B cell (primary cell): ENCODE data around the gene TRIM25. TPM values are rescaled to one million over a fixed set of nuclear protein-coding genes. Genes with fewer than 3 reads are reported as not detected.

Experiments
- ATAC-seq: fragments of 200-7000 bp; cut with Tn5 transposase; one replicate; pipeline ENCODE4 v1.10.0; 2021; ENCODE audit warnings: low read depth, mild to moderate bottlenecking, moderate number of reproducible peaks, moderate library complexity
- CTCF ChIA-PET: fragments of 350-600 bp; sonication (Branson Sonifier 250); formaldehyde crosslinking; loops from one replicate; lab custom pipeline; 2021; ENCODE audit warnings: antibody characterized with exemption, inconsistent platforms; lab: Charles Lee
- POLR2A ChIA-PET: fragments of 350-600 bp; sonication (Branson Sonifier 250); formaldehyde crosslinking; loops from one replicate; lab custom pipeline; 2021; ENCODE audit warnings: antibody characterized with exemption; lab: Charles Lee
- DNase-seq: peaks from one replicate; pipeline ENCODE4 v3.0.0; 2013
- H2AFZ ChIP-seq: 2 replicates; pipeline ENCODE4 v1.6.1; 2012; ENCODE audit warnings: mild to moderate bottlenecking, low read depth, low read length; ENCODE audit not compliant: insufficient read depth, poor library complexity, severe bottlenecking
- H3K27ac ChIP-seq, 2 donors: 1 replicate in 1 of 2; 2 replicates in 1 of 2; pipeline ENCODE4 v1.5.1; 2012 to 2013; ENCODE audit warnings: low read length in 2 of 2, mild to moderate bottlenecking in 2 of 2, moderate library complexity in 1 of 2
- H3K27me3 ChIP-seq, 4 experiments: fragments of 200-600 bp in 1 of 4; sonication (generic) in 1 of 4; replicated peaks in 1 of 4; 1 replicate in 2 of 4; 2 replicates in 2 of 4; pipeline versions ENCODE4 v1.6.1 to v1.7.0; 2013 to 2016; ENCODE audit warnings: low read length in 3 of 4, mild to moderate bottlenecking in 2 of 4, mixed read lengths in 1 of 4, moderate library complexity in 1 of 4; ENCODE audit not compliant: insufficient read depth in 4 of 4, control insufficient read depth in 3 of 4; ENCODE audit errors: control extremely low read depth in 1 of 4
- H3K36me3 ChIP-seq, 2 experiments: replicated peaks in 1 of 2; 1 replicate in 1 of 2; 2 replicates in 1 of 2; pipeline versions ENCODE4 v1.6.1 to v1.7.1; 2013; ENCODE audit warnings: low read length in 1 of 2; ENCODE audit not compliant: insufficient read depth in 2 of 2, control insufficient read depth in 1 of 2; ENCODE audit errors: control extremely low read depth in 1 of 2, extremely low read depth in 1 of 2
- H3K4me1 ChIP-seq, 2 donors: fragments of 200-600 bp in 1 of 2; sonication (generic) in 1 of 2; 1 replicate in 1 of 2; 2 replicates in 1 of 2; pipeline versions ENCODE4 v1.5.1 to v1.6.1; 2013 to 2017; ENCODE audit warnings: low read length in 2 of 2; ENCODE audit not compliant: control insufficient read depth in 2 of 2, insufficient read depth in 2 of 2
- H3K4me2 ChIP-seq: replicated peaks from 2 replicates; pipeline ENCODE3; 2012; ENCODE audit warnings: mild to moderate bottlenecking, low read depth, low read length; ENCODE audit not compliant: poor library complexity, severe bottlenecking
- H3K4me3 ChIP-seq, 5 experiments: fragments of 200-600 bp in 1 of 5; sonication (generic) in 1 of 5; 1 replicate in 3 of 5; 2 replicates in 2 of 5; pipeline versions ENCODE4 v1.5.1 to v1.7.0; 2011 to 2016; ENCODE audit warnings: low read length in 4 of 5, mild to moderate bottlenecking in 4 of 5, low read depth in 2 of 5, control low read depth in 1 of 5, moderate library complexity in 1 of 5; ENCODE audit not compliant: insufficient read depth in 1 of 5; ENCODE audit errors: control extremely low read depth in 1 of 5, extremely low read depth in 1 of 5
- H3K79me2 ChIP-seq: fragments of 200-600 bp; sonication (generic); one replicate; pipeline ENCODE4 v1.6.0; 2016; ENCODE audit warnings: low read length; ENCODE audit not compliant: control insufficient read depth, insufficient read depth
- H3K9ac ChIP-seq: fragments of 200-600 bp; sonication (generic); 2 replicates; pipeline ENCODE4 v1.6.1; 2017; ENCODE audit warnings: mild to moderate bottlenecking, low read length, moderate library complexity
- H3K9me3 ChIP-seq, 3 donors: one replicate each; pipeline versions ENCODE4 v1.6.1 to v1.7.1; 2013; ENCODE audit warnings: low read length in 2 of 3; ENCODE audit not compliant: control insufficient read depth in 2 of 3, insufficient read depth in 1 of 3; ENCODE audit errors: control extremely low read depth in 1 of 3
- H4K20me1 ChIP-seq: 2 replicates; pipeline ENCODE4 v1.6.0; 2012; ENCODE audit warnings: mild to moderate bottlenecking, low read length; ENCODE audit not compliant: insufficient read depth, control insufficient read depth, poor library complexity, severe bottlenecking
- H3K27ac Mint-ChIP-seq: one replicate; pipeline ENCODE4 v1.8.0; 2021; ENCODE audit warnings: mixed read lengths
- H3K27me3 Mint-ChIP-seq: one replicate; pipeline ENCODE4 v1.8.0; 2021; ENCODE audit warnings: mixed read lengths
- H3K4me1 Mint-ChIP-seq: one replicate; pipeline ENCODE4 v1.8.0; 2021; ENCODE audit warnings: mixed read lengths
- H3K4me3 Mint-ChIP-seq: one replicate; pipeline ENCODE4 v1.8.0; 2021; ENCODE audit warnings: mixed read lengths
- H3K9me3 Mint-ChIP-seq: one replicate; pipeline ENCODE4 v1.8.0; 2022; ENCODE audit warnings: mixed read lengths; ENCODE audit not compliant: insufficient read depth
- CTCF ChIP-seq: fragments of 200-600 bp; IDR thresholded peaks from one replicate; pipeline ENCODE4 v1.8.0; 2022; ENCODE audit warnings: antibody characterized with exemption, mild to moderate bottlenecking
- EZH2 ChIP-seq: IDR thresholded peaks from 2 replicates; pipeline ENCODE4 v1.6.1; 2012; ENCODE audit warnings: borderline replicate concordance, low read depth, mild to moderate bottlenecking, moderate library complexity, low read length; ENCODE audit not compliant: insufficient read depth, poor library complexity, severe bottlenecking
- WGBS: methylation state at CpG from one replicate; pipeline ENCODE4 v1.1.5; 2013; ENCODE audit warnings: missing lambda C conversion rate; ENCODE audit not compliant: insufficient coverage; 5-methylcytosine and 5-hydroxymethylcytosine counted together
- intact Hi-C: fragments of 100-400 bp; cut with micrococcal nuclease; formaldehyde crosslinking; loops from one replicate; pipeline ENCODE4 v1.10.0; 2022
- polyA plus RNA-seq: library from polyadenylated mRNA; depleted of rRNA; stranded (reverse); fragments of >200 nt; gene quantifications from 2 replicates; pipeline ENCODE4 v1.2.3, GENCODE V29; 2012
- total RNA-seq, 2 donors: library from RNA; stranded (reverse); fragments of 120-200 nt in 1 of 2; gene quantifications; 1 replicate in 1 of 2; 2 replicates in 1 of 2; pipeline versions ENCODE4 v1.2.3 to v1.2.4, GENCODE V29; 2013 to 2022

The TRIM25 gene
- total and polyA plus RNA-seq, 2 donors (not counting 1 experiment from before 2014, with no cell fraction given), result 38.5 to 92.4 TPM

- Histone ChIP-seq H4K20me1 (no peaks in the 10 kb centered on the region), H3K4me1 (peaks cover 0 to 3% of the 10 kb centered on the region in 2 donors), H3K9ac (no peak overlapping the region), H2AFZ (no peak overlapping the region), H3K27ac (no peak overlapping the region), H3K27me3 (no peaks in the 10 kb centered on the region), H3K36me3 (peaks cover 0 to 3% of the 10 kb centered on the region in 2 experiments), H3K4me3 (no peak overlapping the region), H3K9me3 (no peaks in the 10 kb centered on the region), H3K4me2 (no peak overlapping the region), H3K79me2 (no peaks in the 10 kb centered on the region)
- Mint-ChIP-seq H3K9me3 (no peaks in the 10 kb centered on the region), H3K4me1 (peaks cover 4% of the 10 kb centered on the region), H3K27me3 (no peaks in the 10 kb centered on the region), H3K27ac (no peak overlapping the region), H3K4me3 (no peak overlapping the region)
- ATAC-seq (no peak), DNase-seq (no peak)
- WGBS, result 85% methylated on average over 5 of the region's 8 CpGs
- CTCF ChIA-PET, result no interaction called here
- TF ChIP-seq CTCF, result no peak
- POLR2A ChIA-PET, result interaction anchor here (0.5 kb wide), 1 partner anchor 1746 kb away, joined by 3 read pairs; no protein-coding TSS in a partner anchor
- intact Hi-C loops, result no loop called here
Measured at GRCh38 chr17:56880571-56880970, 33.3 kb downstream of the TRIM25 start.

GRCh38 chr17:56880133-56880532 is 33.7 kb downstream of the TRIM25 start:
- Histone ChIP-seq H3K36me3 (peaks cover 0 to 3% of the 10 kb centered on the region in 2 experiments), H3K4me3 (no peak overlapping the region), H3K4me2 (no peak overlapping the region), H3K79me2 (no peaks in the 10 kb centered on the region), H3K9ac (no peak overlapping the region), H3K4me1 (peaks cover 0 to 3% of the 10 kb centered on the region in 2 donors), H2AFZ (no peak overlapping the region), H3K27ac (no peak overlapping the region), H3K27me3 (no peaks in the 10 kb centered on the region), H4K20me1 (no peaks in the 10 kb centered on the region), H3K9me3 (no peaks in the 10 kb centered on the region)
- Mint-ChIP-seq H3K27ac (no peak overlapping the region), H3K4me3 (no peak overlapping the region), H3K27me3 (no peaks in the 10 kb centered on the region), H3K9me3 (no peaks in the 10 kb centered on the region), H3K4me1 (peaks cover 4% of the 10 kb centered on the region)
- POLR2A ChIA-PET, result no interaction called here
- intact Hi-C loops, result no loop called here
- no peak for TF ChIP-seq EZH2
- no peak for TF ChIP-seq CTCF
- ATAC-seq (no peak), DNase-seq (no peak)
- WGBS, result 43% methylated on average over 1 of the region's 3 CpGs
- CTCF ChIA-PET, result no interaction called here
